ENCODE measurements around the gene NOL4L. TPM values are rescaled to one million over a fixed set of nuclear protein-coding genes. Genes with fewer than 3 reads are reported as not detected.

NOL4L gene
- polyA plus RNA-seq, 2 of the 4 experiments (the other 2 are of a cell fraction) = 9.5 to 11.8 TPM

GRCh38 chr20:32444474-32445220 lies 140.5 kb downstream of the NOL4L start:
- 96% methylated on average over 7 of the region's 7 CpGs for WGBS (ENCODE audit: missing lambda C conversion rate)
- ChIA-PET CTCF (interaction anchor here (1.6 to 11.0 kb wide), 3 partner anchors 11 to 598 kb away, joined by 3 to 82 read pairs (median 8); no protein-coding TSS in a partner anchor), POLR2A (no interaction called here)

GRCh38 chr20:32443386-32443974 lies 141.7 kb downstream of the NOL4L start:
- Histone ChIP-seq H3K4me3 (no peak overlapping the region), H3K4me1 (peaks cover 5% of the 10 kb centered on the region; the same call in 1 of the 3 replicates), H3K4me2 (no peak overlapping the region), H3K9me3 (no peaks in the 10 kb centered on the region), H3K27ac (no peak overlapping the region)
- WGBS (ENCODE audit: missing lambda C conversion rate) = 70% methylated on average over 3 of the region's 3 CpGs
- FAIRE-seq (no peak), ATAC-seq (0 out of 6 replicates have a peak, but pooled peaks of 1 of the 2 experiments have one; percentile 7), DNase-seq (ENCODE audit: low read depth in 1 of 2, low spot score in 1 of 2) (no peak)
- ChIA-PET CTCF (interaction anchor here (1.5 to 11.0 kb wide), 4 partner anchors 12 to 597 kb away, joined by 3 to 82 read pairs (median 6); no protein-coding TSS in a partner anchor), POLR2A (no interaction called here)
- TF ChIP-seq SMC3 (IDR thresholded peaks at IDR 0.05) (no peak), HEYL (CRISPR knock-in tag; IDR thresholded peaks at IDR 0.05) (no peak), FOSL2 (IDR thresholded peaks at IDR 0.05) (no peak), FOSL2 (CRISPR knock-in tag; IDR thresholded peaks at IDR 0.05) (0 out of 2 replicates have a peak, but pooled peaks have one; percentile 3)

More at GRCh38 chr20:32444474-32445220, 140.5 kb downstream of the NOL4L start:
- TF ChIP-seq SMC3 (IDR thresholded peaks at IDR 0.05) = no peak
- no peak for TF ChIP-seq JUN (IDR thresholded peaks at IDR 0.05)
- TF ChIP-seq RAD21 (conservative IDR thresholded peaks at IDR 0.05 in 1 of 2, IDR thresholded peaks at IDR 0.05 in 1 of 2) = no peak
- no peak for TF ChIP-seq PHF8 (IDR thresholded peaks at IDR 0.05; ENCODE audit: borderline replicate concordance, low read depth)
- TF ChIP-seq ATOH8 (CRISPR knock-in tag; IDR thresholded peaks at IDR 0.05; ENCODE audit: low read depth) = no peak
- no peak for TF ChIP-seq HOXB13 (CRISPR knock-in tag; IDR thresholded peaks at IDR 0.05; ENCODE audit: low read depth)
- no peak for TF ChIP-seq HEYL (CRISPR knock-in tag; IDR thresholded peaks at IDR 0.05)
- TF ChIP-seq, protein P1, sequence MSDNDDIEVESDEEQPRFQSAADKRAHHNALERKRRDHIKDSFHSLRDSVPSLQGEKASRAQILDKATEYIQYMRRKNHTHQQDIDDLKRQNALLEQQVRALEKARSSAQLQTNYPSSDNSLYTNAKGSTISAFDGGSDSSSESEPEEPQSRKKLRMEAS (IDR thresholded peaks at IDR 0.05) = no peak
- no peak for TF ChIP-seq USF2 (IDR thresholded peaks at IDR 0.05)
- TF ChIP-seq, protein P2, sequence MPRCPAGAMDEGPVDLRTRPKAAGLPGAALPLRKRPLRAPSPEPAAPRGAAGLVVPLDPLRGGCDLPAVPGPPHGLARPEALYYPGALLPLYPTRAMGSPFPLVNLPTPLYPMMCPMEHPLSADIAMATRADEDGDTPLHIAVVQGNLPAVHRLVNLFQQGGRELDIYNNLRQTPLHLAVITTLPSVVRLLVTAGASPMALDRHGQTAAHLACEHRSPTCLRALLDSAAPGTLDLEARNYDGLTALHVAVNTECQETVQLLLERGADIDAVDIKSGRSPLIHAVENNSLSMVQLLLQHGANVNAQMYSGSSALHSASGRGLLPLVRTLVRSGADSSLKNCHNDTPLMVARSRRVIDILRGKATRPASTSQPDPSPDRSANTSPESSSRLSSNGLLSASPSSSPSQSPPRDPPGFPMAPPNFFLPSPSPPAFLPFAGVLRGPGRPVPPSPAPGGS (IDR thresholded peaks at IDR 0.05) = no peak
- no peak for TF ChIP-seq RCOR1 (IDR thresholded peaks at IDR 0.05; ENCODE audit: low read depth, low read length)
- TF ChIP-seq RNF2 (IDR thresholded peaks at IDR 0.05; ENCODE audit: borderline replicate concordance, low read depth) = no peak
- no peak for TF ChIP-seq NR3C1 (IDR thresholded peaks at IDR 0.05)
- no peak for TF ChIP-seq FOXS1 (CRISPR knock-in tag; IDR thresholded peaks at IDR 0.05)
- TF ChIP-seq RFX5 (IDR thresholded peaks at IDR 0.05) = no peak
- no peak for TF ChIP-seq FOSB (CRISPR knock-in tag; IDR thresholded peaks at IDR 0.05)
- TF ChIP-seq HOXA7 (CRISPR knock-in tag; IDR thresholded peaks at IDR 0.05) = no peak
- TF ChIP-seq NFE2L2 (conservative IDR thresholded peaks at IDR 0.05; ENCODE audit: low read length) = no peak
- DNase-seq (ENCODE audit: low read depth in 1 of 2, low spot score in 1 of 2) (no peak), FAIRE-seq (no peak), ATAC-seq (no peak)
- no peak overlapping the region for H3K27ac ChIP-seq
- H3K9me3 ChIP-seq = no peaks in the 10 kb centered on the region
- no peak overlapping the region for H3K4me2 ChIP-seq
- H3K4me1 ChIP-seq = peaks cover 5% of the 10 kb centered on the region; the same call in 1 of the 3 replicates
- H3K4me3 ChIP-seq = no peak overlapping the region
